HEK293 (cell line): Measurements from ENCODE around the gene FNDC5.

ENCODE experiments used
- BCL11A ChIP-seq: fragments of 450-650 bp; formaldehyde crosslinking; IDR thresholded peaks from 2 replicates; pipeline ENCODE4 v1.5.1; 2016; ENCODE audit warnings: low read depth, missing biosample characterization, missing genetic modification characterization
- KLF17 ChIP-seq: fragments of 450-650 bp; formaldehyde crosslinking; IDR thresholded peaks from 2 replicates; pipeline ENCODE4 v1.5.1; 2016; ENCODE audit warnings: missing biosample characterization, missing genetic modification characterization
- PRDM1 ChIP-seq: fragments of 450-650 bp; formaldehyde crosslinking; IDR thresholded peaks from 2 replicates; pipeline ENCODE4; 2016; ENCODE audit warnings: missing biosample characterization, missing genetic modification characterization
- SP3 ChIP-seq: fragments of 450-650 bp; formaldehyde crosslinking; IDR thresholded peaks from 2 replicates; pipeline ENCODE4 v1.5.1; 2016; ENCODE audit warnings: missing biosample characterization, missing genetic modification characterization
- WT1 ChIP-seq: fragments of 450-650 bp; formaldehyde crosslinking; IDR thresholded peaks from 2 replicates; pipeline ENCODE4 v1.5.1; 2016; ENCODE audit warnings: missing biosample characterization, missing genetic modification characterization
- ZBTB17 ChIP-seq: fragments of 450-650 bp; formaldehyde crosslinking; IDR thresholded peaks from 2 replicates; pipeline ENCODE4 v1.5.1; 2016; ENCODE audit warnings: missing biosample characterization, missing genetic modification characterization
- ZNF10 ChIP-seq: fragments of 450-650 bp; formaldehyde crosslinking; IDR thresholded peaks from 2 replicates; pipeline ENCODE4 v1.5.1; 2017; ENCODE audit warnings: missing biosample characterization, missing genetic modification characterization
- ZNF146 ChIP-seq: fragments of 450-650 bp; formaldehyde crosslinking; IDR thresholded peaks from 2 replicates; pipeline ENCODE4 v1.5.1; 2016; ENCODE audit warnings: missing biosample characterization, missing genetic modification characterization
- ZNF157 ChIP-seq: fragments of 450-650 bp; formaldehyde crosslinking; IDR thresholded peaks from 2 replicates; pipeline ENCODE4 v1.5.1; 2016; ENCODE audit warnings: missing biosample characterization, missing genetic modification characterization
- ZNF175 ChIP-seq: fragments of 450-650 bp; formaldehyde crosslinking; IDR thresholded peaks from 2 replicates; pipeline ENCODE4 v1.5.1; 2016; ENCODE audit warnings: missing biosample characterization, missing genetic modification characterization
- ZNF2 ChIP-seq: fragments of 450-650 bp; formaldehyde crosslinking; IDR thresholded peaks from 2 replicates; pipeline ENCODE4 v1.5.1; 2016; ENCODE audit warnings: missing biosample characterization, missing genetic modification characterization
- ZNF211 ChIP-seq: fragments of 450-650 bp; formaldehyde crosslinking; IDR thresholded peaks from 2 replicates; pipeline ENCODE4 v1.5.1; 2016; ENCODE audit warnings: low read depth, missing biosample characterization, missing genetic modification characterization
- ZNF221 ChIP-seq: fragments of 450-650 bp; formaldehyde crosslinking; IDR thresholded peaks from 2 replicates; pipeline ENCODE4 v1.5.1; 2017; ENCODE audit warnings: missing biosample characterization, missing genetic modification characterization, borderline replicate concordance
- ZNF335 ChIP-seq: fragments of 450-650 bp; formaldehyde crosslinking; conservative IDR thresholded peaks from 2 replicates; pipeline ENCODE4 v1.5.1; 2016; ENCODE audit warnings: missing biosample characterization, missing genetic modification characterization
- ZNF341 ChIP-seq: fragments of 450-650 bp; formaldehyde crosslinking; IDR thresholded peaks from 2 replicates; pipeline ENCODE4; 2016; ENCODE audit warnings: low read depth, missing biosample characterization, missing genetic modification characterization
- ZNF354C ChIP-seq: fragments of 450-650 bp; formaldehyde crosslinking; IDR thresholded peaks from 2 replicates; pipeline ENCODE4 v1.5.1; 2016; ENCODE audit warnings: missing biosample characterization, missing genetic modification characterization, low read depth, borderline replicate concordance
- ZNF423 ChIP-seq: fragments of 450-650 bp; formaldehyde crosslinking; IDR thresholded peaks from 2 replicates; pipeline ENCODE4 v1.5.1; 2016; ENCODE audit warnings: missing biosample characterization, missing genetic modification characterization
- ZNF548 ChIP-seq: fragments of 450-650 bp; formaldehyde crosslinking; IDR thresholded peaks from 2 replicates; pipeline ENCODE4 v1.5.1; 2016; ENCODE audit warnings: missing biosample characterization, missing genetic modification characterization
- ZNF596 ChIP-seq: fragments of 450-650 bp; IDR thresholded peaks from 2 replicates; pipeline ENCODE4 v1.5.0; 2018; ENCODE audit warnings: missing biosample characterization, mild to moderate bottlenecking, missing genetic modification characterization, moderate library complexity
- ZNF660 ChIP-seq: fragments of 450-650 bp; IDR thresholded peaks from 2 replicates; pipeline ENCODE4 v1.5.1; 2018; ENCODE audit warnings: missing biosample characterization, mild to moderate bottlenecking, missing genetic modification characterization
- ZNF664 ChIP-seq: fragments of 450-650 bp; formaldehyde crosslinking; IDR thresholded peaks from 2 replicates; pipeline ENCODE4 v1.5.1; 2016; ENCODE audit warnings: missing biosample characterization, missing genetic modification characterization
- ZSCAN16 ChIP-seq: fragments of 450-650 bp; formaldehyde crosslinking; IDR thresholded peaks from 2 replicates; pipeline ENCODE4 v1.5.1; 2016; ENCODE audit warnings: missing biosample characterization, missing genetic modification characterization
- ZSCAN18 ChIP-seq: fragments of 450-650 bp; formaldehyde crosslinking; IDR thresholded peaks from 2 replicates; pipeline ENCODE4 v1.5.1; 2016; ENCODE audit warnings: missing biosample characterization, missing genetic modification characterization
- TF ChIP-seq, protein P1 (sequence below): fragments of 450-650 bp; formaldehyde crosslinking; IDR thresholded peaks from 2 replicates; pipeline ENCODE4 v1.5.1; 2016; ENCODE audit warnings: missing biosample characterization, missing genetic modification characterization, borderline replicate concordance
- TF ChIP-seq, protein P2 (sequence below): fragments of 450-650 bp; formaldehyde crosslinking; IDR thresholded peaks from 2 replicates; pipeline ENCODE4 v1.5.1; 2016; ENCODE audit warnings: missing biosample characterization, missing genetic modification characterization
- TF ChIP-seq, protein P3 (sequence below): fragments of 450-650 bp; formaldehyde crosslinking; IDR thresholded peaks from 2 replicates; pipeline ENCODE4 v1.5.1; 2016; ENCODE audit warnings: missing biosample characterization, missing genetic modification characterization, borderline replicate concordance

FNDC5 gene

GRCh38 chr1:32876341-32877210, 5.9 kb upstream of the FNDC5 start (continued):
- TF ChIP-seq ZSCAN18 (tag by site-specific recombination), result no peak
- no peak for TF ChIP-seq ZNF354C (tag by site-specific recombination)
- no peak for TF ChIP-seq ZNF221 (tag by site-specific recombination)
- 0 out of 2 replicates have a peak, but pooled peaks have one; percentile 38 for TF ChIP-seq ZNF341 (tag by site-specific recombination)
- no peak for TF ChIP-seq ZNF596 (tag by site-specific recombination)
- no peak for TF ChIP-seq ZNF211 (tag by site-specific recombination)
- no peak for TF ChIP-seq KLF17 (tag by site-specific recombination)
- TF ChIP-seq ZNF157 (tag by site-specific recombination), result no peak
- TF ChIP-seq SP3 (tag by site-specific recombination), result no peak
- TF ChIP-seq ZNF146 (tag by site-specific recombination), result no peak
- TF ChIP-seq, protein P1, sequence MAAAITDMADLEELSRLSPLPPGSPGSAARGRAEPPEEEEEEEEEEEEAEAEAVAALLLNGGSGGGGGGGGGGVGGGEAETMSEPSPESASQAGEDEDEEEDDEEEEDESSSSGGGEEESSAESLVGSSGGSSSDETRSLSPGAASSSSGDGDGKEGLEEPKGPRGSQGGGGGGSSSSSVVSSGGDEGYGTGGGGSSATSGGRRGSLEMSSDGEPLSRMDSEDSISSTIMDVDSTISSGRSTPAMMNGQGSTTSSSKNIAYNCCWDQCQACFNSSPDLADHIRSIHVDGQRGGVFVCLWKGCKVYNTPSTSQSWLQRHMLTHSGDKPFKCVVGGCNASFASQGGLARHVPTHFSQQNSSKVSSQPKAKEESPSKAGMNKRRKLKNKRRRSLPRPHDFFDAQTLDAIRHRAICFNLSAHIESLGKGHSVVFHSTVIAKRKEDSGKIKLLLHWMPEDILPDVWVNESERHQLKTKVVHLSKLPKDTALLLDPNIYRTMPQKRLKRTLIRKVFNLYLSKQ (tag by site-specific recombination), result no peak
- TF ChIP-seq WT1 (tag by site-specific recombination), result no peak
- TF ChIP-seq ZNF664 (tag by site-specific recombination), result no peak
- TF ChIP-seq ZNF175 (tag by site-specific recombination), result no peak
- no peak for TF ChIP-seq PRDM1
- TF ChIP-seq ZNF660 (tag by site-specific recombination), result peak; percentile 63; the same call in 1 of the 2 replicates
- TF ChIP-seq, protein P2, sequence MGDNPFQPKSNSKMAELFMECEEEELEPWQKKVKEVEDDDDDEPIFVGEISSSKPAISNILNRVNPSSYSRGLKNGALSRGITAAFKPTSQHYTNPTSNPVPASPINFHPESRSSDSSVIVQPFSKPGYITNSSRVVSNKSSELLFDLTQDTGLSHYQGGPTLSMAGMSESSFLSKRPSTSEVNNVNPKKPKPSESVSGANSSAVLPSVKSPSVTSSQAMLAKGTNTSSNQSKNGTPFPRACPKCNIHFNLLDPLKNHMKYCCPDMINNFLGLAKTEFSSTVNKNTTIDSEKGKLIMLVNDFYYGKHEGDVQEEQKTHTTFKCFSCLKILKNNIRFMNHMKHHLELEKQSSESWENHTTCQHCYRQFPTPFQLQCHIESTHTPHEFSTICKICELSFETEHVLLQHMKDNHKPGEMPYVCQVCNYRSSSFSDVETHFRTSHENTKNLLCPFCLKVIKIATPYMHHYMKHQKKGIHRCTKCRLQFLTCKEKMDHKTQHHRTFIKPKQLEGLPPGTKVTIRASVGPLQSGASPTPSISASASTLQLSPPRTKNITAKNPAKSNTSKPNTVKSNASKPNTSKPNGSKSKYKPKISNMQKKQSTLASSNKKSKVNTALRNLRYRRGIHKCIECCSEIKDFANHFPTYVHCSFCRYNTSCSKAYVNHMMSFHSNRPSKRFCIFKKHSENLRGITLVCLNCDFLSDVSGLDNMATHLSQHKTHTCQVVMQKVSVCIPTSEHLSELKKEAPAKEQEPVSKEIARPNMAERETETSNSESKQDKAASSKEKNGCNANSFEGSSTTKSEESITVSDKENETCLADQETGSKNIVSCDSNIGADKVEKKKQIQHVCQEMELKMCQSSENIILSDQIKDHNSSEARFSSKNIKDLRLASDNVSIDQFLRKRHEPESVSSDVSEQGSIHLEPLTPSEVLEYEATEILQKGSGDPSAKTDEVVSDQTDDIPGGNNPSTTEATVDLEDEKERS (tag by site-specific recombination), result no peak
- TF ChIP-seq, protein P3, sequence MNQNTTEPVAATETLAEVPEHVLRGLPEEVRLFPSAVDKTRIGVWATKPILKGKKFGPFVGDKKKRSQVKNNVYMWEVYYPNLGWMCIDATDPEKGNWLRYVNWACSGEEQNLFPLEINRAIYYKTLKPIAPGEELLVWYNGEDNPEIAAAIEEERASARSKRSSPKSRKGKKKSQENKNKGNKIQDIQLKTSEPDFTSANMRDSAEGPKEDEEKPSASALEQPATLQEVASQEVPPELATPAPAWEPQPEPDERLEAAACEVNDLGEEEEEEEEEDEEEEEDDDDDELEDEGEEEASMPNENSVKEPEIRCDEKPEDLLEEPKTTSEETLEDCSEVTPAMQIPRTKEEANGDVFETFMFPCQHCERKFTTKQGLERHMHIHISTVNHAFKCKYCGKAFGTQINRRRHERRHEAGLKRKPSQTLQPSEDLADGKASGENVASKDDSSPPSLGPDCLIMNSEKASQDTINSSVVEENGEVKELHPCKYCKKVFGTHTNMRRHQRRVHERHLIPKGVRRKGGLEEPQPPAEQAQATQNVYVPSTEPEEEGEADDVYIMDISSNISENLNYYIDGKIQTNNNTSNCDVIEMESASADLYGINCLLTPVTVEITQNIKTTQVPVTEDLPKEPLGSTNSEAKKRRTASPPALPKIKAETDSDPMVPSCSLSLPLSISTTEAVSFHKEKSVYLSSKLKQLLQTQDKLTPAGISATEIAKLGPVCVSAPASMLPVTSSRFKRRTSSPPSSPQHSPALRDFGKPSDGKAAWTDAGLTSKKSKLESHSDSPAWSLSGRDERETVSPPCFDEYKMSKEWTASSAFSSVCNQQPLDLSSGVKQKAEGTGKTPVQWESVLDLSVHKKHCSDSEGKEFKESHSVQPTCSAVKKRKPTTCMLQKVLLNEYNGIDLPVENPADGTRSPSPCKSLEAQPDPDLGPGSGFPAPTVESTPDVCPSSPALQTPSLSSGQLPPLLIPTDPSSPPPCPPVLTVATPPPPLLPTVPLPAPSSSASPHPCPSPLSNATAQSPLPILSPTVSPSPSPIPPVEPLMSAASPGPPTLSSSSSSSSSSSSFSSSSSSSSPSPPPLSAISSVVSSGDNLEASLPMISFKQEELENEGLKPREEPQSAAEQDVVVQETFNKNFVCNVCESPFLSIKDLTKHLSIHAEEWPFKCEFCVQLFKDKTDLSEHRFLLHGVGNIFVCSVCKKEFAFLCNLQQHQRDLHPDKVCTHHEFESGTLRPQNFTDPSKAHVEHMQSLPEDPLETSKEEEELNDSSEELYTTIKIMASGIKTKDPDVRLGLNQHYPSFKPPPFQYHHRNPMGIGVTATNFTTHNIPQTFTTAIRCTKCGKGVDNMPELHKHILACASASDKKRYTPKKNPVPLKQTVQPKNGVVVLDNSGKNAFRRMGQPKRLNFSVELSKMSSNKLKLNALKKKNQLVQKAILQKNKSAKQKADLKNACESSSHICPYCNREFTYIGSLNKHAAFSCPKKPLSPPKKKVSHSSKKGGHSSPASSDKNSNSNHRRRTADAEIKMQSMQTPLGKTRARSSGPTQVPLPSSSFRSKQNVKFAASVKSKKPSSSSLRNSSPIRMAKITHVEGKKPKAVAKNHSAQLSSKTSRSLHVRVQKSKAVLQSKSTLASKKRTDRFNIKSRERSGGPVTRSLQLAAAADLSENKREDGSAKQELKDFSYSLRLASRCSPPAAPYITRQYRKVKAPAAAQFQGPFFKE, result no peak
- TF ChIP-seq ZNF2, result peak; percentile 74
- TF ChIP-seq ZNF548, result no peak
- no peak for TF ChIP-seq ZBTB17
- no peak for TF ChIP-seq ZNF423 (tag by site-specific recombination)
- no peak for TF ChIP-seq BCL11A
- no peak for TF ChIP-seq ZSCAN16 (tag by site-specific recombination)
- TF ChIP-seq ZNF10 (tag by site-specific recombination), result no peak
- TF ChIP-seq ZNF335 (tag by site-specific recombination), result peak; percentile 45; the same call in 1 of the 2 replicates
